Astrocyte of the spinal cord (primary cell): Measurements from ENCODE around the gene PHF1.

Experiments used
- DNase-seq: peaks from one replicate; pipeline ENCODE4 v3.0.0; 2011; ENCODE audit warnings: low read depth, low spot score
- H3K4me3 ChIP-seq: 2 replicates; pipeline ENCODE4 v1.5.1; 2011; ENCODE audit warnings: low read depth, mild to moderate bottlenecking, low read length, moderate library complexity
- CTCF ChIP-seq: IDR thresholded peaks from 2 replicates; pipeline ENCODE4 v1.5.1; 2012; ENCODE audit warnings: low read depth, mild to moderate bottlenecking, low read length, inconsistent platforms
- in situ Hi-C: cut with HindIII; loops from 2 replicates; pipeline ENCODE4 v1.10.0; 2017; ENCODE audit warnings: low sequenced_read_pairs

PHF1 gene

GRCh38 chr6:33459226-33459625 lies 48.4 kb downstream of the PHF1 start:
- no peak for TF ChIP-seq CTCF
- in situ Hi-C loops: no loop called here
- H3K4me3 ChIP-seq: no peak overlapping the region
- DNase-seq: no peak
